Measurements from ENCODE around the gene HMGXB3. TPM values are rescaled to one million over a fixed set of nuclear protein-coding genes. Genes with fewer than 3 reads are reported as not detected.
"Not testable (repeated sequence)": the region's sequence is repeated elsewhere in the genome, so short reads cannot be mapped to it uniquely, and the experiment has no call there.

Gene HMGXB3
- total RNA-seq, 2 donors from 2014 or later: 22.6 to 43.5 TPM

- 34 to 48% methylated on average over 13 to 15 of the region's 15 CpGs for WGBS, 2 donors
- H3K4me1 ChIP-seq: no peaks in the 10 kb centered on the region
- ATAC-seq (peak; percentile 40), DNase-seq (peak in 2 of 4 donors; percentile 21 to 78)
- H3K27ac ChIP-seq: peak overlapping the region in 1 of 4 donors; percentile 57
- no peak overlapping the region for H3K4me3 ChIP-seq
- TF ChIP-seq POLR2A (IDR thresholded peaks at IDR 0.05) (peak in 2 of 3 donors; percentile 18 to 67), CTCF (IDR thresholded peaks at IDR 0.05) (no peak)
- H3K27me3 ChIP-seq: no peaks in the 10 kb centered on the region
- H3K9me3 ChIP-seq: no peaks in the 10 kb centered on the region
- intact Hi-C loops (cut with DNase I): no loop called here
- no peaks in the 10 kb centered on the region for H3K36me3 ChIP-seq (replicated peaks in 1 of 2; ENCODE audit: insufficient read depth in 1 of 2, low read depth in 2 of 2)
These were observed 81.2 kb downstream of the HMGXB3 start for GRCh38 chr5:150081541-150082283.

GRCh38 chr5:150082374-150082773, 81.8 kb downstream of the HMGXB3 start:
- intact Hi-C loops (cut with DNase I): no loop called here
- H3K4me1 ChIP-seq: no peaks in the 10 kb centered on the region
- WGBS, 2 donors: 41 to 50% methylated on average over 3 of the region's 3 CpGs
- no peak for DNase-seq
- H3K4me3 ChIP-seq: no peak overlapping the region
- no peak for ATAC-seq
- peak overlapping the region in 1 of 4 donors; percentile 57 for H3K27ac ChIP-seq
- no peaks in the 10 kb centered on the region for H3K9me3 ChIP-seq
- no peak for TF ChIP-seq POLR2A (IDR thresholded peaks at IDR 0.05)
- TF ChIP-seq CTCF (IDR thresholded peaks at IDR 0.05): no peak
- no peaks in the 10 kb centered on the region for H3K36me3 ChIP-seq (replicated peaks in 1 of 2; ENCODE audit: insufficient read depth in 1 of 2, low read depth in 2 of 2)
- H3K27me3 ChIP-seq: no peaks in the 10 kb centered on the region

- H3K9me3 ChIP-seq: no peaks in the 10 kb centered on the region
- DNase-seq (no peak), ATAC-seq (no peak)
- WGBS, 2 donors: 51 to 78% methylated on average over 6 of the region's 6 CpGs
- H3K4me3 ChIP-seq: no peak overlapping the region
- H3K27me3 ChIP-seq: no peaks in the 10 kb centered on the region
- peak overlapping the region in 1 of 4 donors; percentile 57 for H3K27ac ChIP-seq
- no peaks in the 10 kb centered on the region for H3K4me1 ChIP-seq
- intact Hi-C loops (cut with DNase I): no loop called here
- TF ChIP-seq CTCF (IDR thresholded peaks at IDR 0.05): no peak
- TF ChIP-seq POLR2A (IDR thresholded peaks at IDR 0.05): no peak
- no peaks in the 10 kb centered on the region for H3K36me3 ChIP-seq (replicated peaks in 1 of 2; ENCODE audit: insufficient read depth in 1 of 2, low read depth in 2 of 2)
These were observed 82.3 kb downstream of the HMGXB3 start for GRCh38 chr5:150082889-150083288.

GRCh38 chr5:150084754-150085153, 84.2 kb downstream of the HMGXB3 start:
- intact Hi-C loops (cut with DNase I); DNase-seq; H3K27me3 ChIP-seq; ATAC-seq; H3K36me3 ChIP-seq (replicated peaks in 1 of 2; ENCODE audit: insufficient read depth in 1 of 2, low read depth in 2 of 2); H3K9me3 ChIP-seq; H3K4me1 ChIP-seq; H3K27ac ChIP-seq; H3K4me3 ChIP-seq: not testable (repeated sequence)
- 79 to 90% methylated on average over 6 of the region's 6 CpGs for WGBS, 2 donors

GRCh38 chr5:150085191-150085912, 84.8 kb downstream of the HMGXB3 start:
- Histone ChIP-seq H3K36me3 (replicated peaks in 1 of 2; ENCODE audit: insufficient read depth in 1 of 2, low read depth in 2 of 2) (no peaks in the 10 kb centered on the region), H3K4me1 (no peaks in the 10 kb centered on the region), H3K27ac (no peak overlapping the region), H3K27me3 (no peaks in the 10 kb centered on the region), H3K4me3 (no peak overlapping the region), H3K9me3 (no peaks in the 10 kb centered on the region)
- TF ChIP-seq POLR2A (IDR thresholded peaks at IDR 0.05) (no peak), CTCF (IDR thresholded peaks at IDR 0.05) (no peak)
- intact Hi-C loops (cut with DNase I): no loop called here
- WGBS, 2 donors: 80 to 84% methylated on average over 7 of the region's 7 CpGs
- DNase-seq (no peak), ATAC-seq (no peak)

All from body of pancreas (tissue), 4 donors.